OCI-LY3 (cell line): Measurements from ENCODE around the gene PTHLH.

Experiments
- H2AFZ ChIP-seq: fragments of 200-600, 300-600 bp; shearing (Covaris generic); 2 replicates; pipeline ENCODE4 v1.6.0; 2014; ENCODE audit warnings: antibody characterized with exemption, low read depth, low read length
- H3K27ac ChIP-seq: fragments of 200-600, 300-600 bp; sonication (generic); 2 replicates; pipeline ENCODE4 v1.5.1; 2014; ENCODE audit warnings: mild to moderate bottlenecking, low read length, moderate library complexity, mixed read lengths
- H3K27me3 ChIP-seq: fragments of 200-600, 300-600 bp; sonication (generic); 2 replicates; pipeline ENCODE4 v1.6.1; 2014; ENCODE audit warnings: low read depth, low read length, mixed read lengths
- H3K36me3 ChIP-seq: fragments of 200-600, 300-600 bp; sonication (generic); replicated peaks from 2 replicates; pipeline ENCODE3; 2014; ENCODE audit warnings: low read depth, low read length, mixed read lengths
- H3K4me1 ChIP-seq: fragments of 300-600, 200-600 bp; sonication (generic); 2 replicates; pipeline ENCODE4 v1.6.1; 2014; ENCODE audit warnings: low read length, mixed read lengths
- H3K4me2 ChIP-seq: fragments of 200-600, 300-600 bp; sonication (generic); 2 replicates; pipeline ENCODE4 v1.6.1; 2014; ENCODE audit warnings: low read length, mixed read lengths
- H3K4me3 ChIP-seq: fragments of 300-600, 200-600 bp; sonication (generic); 2 replicates; pipeline ENCODE4 v1.5.1; 2014; ENCODE audit warnings: antibody characterized with exemption, mild to moderate bottlenecking, low read length, moderate library complexity
- H3K79me2 ChIP-seq: fragments of 300-600, 200-600 bp; shearing (Covaris generic); 2 replicates; pipeline ENCODE4 v1.6.1; 2014; ENCODE audit warnings: mild to moderate bottlenecking, low read length, mixed read lengths
- H3K9ac ChIP-seq: fragments of 300-600, 200-600 bp; shearing (Covaris generic); 2 replicates; pipeline ENCODE4 v1.6.0; 2014; ENCODE audit warnings: mild to moderate bottlenecking, low read length, moderate library complexity
- H3K9me3 ChIP-seq: fragments of 200-600, 300-600 bp; shearing (Covaris generic); 2 replicates; pipeline ENCODE4 v1.6.1; 2014; ENCODE audit warnings: low read length, mixed read lengths; ENCODE audit not compliant: insufficient read depth
- H4K20me1 ChIP-seq: fragments of 200-600, 300-600 bp; sonication (generic); 2 replicates; pipeline ENCODE4 v1.6.1; 2016; ENCODE audit warnings: low read length, mixed read lengths; ENCODE audit not compliant: insufficient read depth
- EZH2phosphoT487 ChIP-seq: fragments of 200-600 bp; shearing (Covaris generic); IDR thresholded peaks from 2 replicates; pipeline ENCODE4 v1.6.1; 2018; ENCODE audit warnings: antibody characterized with exemption, mixed run types, low read depth
- TF ChIP-seq, protein P1 (sequence below): fragments of 200-600, 300-600 bp; sonication (generic); IDR thresholded peaks from 2 replicates; pipeline ENCODE4 v1.5.1; 2014; ENCODE audit warnings: antibody characterized with exemption, low read length, low read depth

Gene PTHLH

DNA sequence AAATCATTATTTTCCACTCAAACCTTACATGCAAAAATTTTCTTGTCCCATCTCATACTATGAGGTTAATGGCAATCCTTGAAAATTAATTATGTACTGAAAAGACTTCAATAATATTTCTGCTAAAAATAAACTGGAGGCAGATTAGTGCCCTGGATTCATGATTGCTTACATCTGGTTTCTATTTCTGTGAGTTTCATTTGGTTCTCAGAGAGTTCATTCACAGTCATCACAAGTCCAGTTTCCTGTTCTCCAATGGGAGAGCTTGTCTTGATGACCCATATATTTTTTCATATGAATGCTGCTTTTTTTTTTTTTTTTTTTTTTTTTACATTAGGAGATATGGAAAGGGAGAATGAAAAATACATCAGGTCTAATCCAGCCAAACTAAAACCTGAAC lies 6.6 kb upstream of the PTHLH start:
- no peaks in the 10 kb centered on the region for H3K9me3 ChIP-seq
- no peaks in the 10 kb centered on the region for H3K27me3 ChIP-seq
- H3K4me2 ChIP-seq: no peak overlapping the region
- H3K79me2 ChIP-seq: no peaks in the 10 kb centered on the region
- H3K9ac ChIP-seq: no peak overlapping the region
- H3K4me1 ChIP-seq: no peaks in the 10 kb centered on the region
- H3K36me3 ChIP-seq: no peaks in the 10 kb centered on the region
- H2AFZ ChIP-seq: no peak overlapping the region
- TF ChIP-seq, protein P1, sequence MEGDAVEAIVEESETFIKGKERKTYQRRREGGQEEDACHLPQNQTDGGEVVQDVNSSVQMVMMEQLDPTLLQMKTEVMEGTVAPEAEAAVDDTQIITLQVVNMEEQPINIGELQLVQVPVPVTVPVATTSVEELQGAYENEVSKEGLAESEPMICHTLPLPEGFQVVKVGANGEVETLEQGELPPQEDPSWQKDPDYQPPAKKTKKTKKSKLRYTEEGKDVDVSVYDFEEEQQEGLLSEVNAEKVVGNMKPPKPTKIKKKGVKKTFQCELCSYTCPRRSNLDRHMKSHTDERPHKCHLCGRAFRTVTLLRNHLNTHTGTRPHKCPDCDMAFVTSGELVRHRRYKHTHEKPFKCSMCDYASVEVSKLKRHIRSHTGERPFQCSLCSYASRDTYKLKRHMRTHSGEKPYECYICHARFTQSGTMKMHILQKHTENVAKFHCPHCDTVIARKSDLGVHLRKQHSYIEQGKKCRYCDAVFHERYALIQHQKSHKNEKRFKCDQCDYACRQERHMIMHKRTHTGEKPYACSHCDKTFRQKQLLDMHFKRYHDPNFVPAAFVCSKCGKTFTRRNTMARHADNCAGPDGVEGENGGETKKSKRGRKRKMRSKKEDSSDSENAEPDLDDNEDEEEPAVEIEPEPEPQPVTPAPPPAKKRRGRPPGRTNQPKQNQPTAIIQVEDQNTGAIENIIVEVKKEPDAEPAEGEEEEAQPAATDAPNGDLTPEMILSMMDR: no peak
- no peak for TF ChIP-seq EZH2phosphoT487
- H3K27ac ChIP-seq: no peak overlapping the region
- H3K4me3 ChIP-seq: no peak overlapping the region
- H4K20me1 ChIP-seq: no peaks in the 10 kb centered on the region

DNA sequence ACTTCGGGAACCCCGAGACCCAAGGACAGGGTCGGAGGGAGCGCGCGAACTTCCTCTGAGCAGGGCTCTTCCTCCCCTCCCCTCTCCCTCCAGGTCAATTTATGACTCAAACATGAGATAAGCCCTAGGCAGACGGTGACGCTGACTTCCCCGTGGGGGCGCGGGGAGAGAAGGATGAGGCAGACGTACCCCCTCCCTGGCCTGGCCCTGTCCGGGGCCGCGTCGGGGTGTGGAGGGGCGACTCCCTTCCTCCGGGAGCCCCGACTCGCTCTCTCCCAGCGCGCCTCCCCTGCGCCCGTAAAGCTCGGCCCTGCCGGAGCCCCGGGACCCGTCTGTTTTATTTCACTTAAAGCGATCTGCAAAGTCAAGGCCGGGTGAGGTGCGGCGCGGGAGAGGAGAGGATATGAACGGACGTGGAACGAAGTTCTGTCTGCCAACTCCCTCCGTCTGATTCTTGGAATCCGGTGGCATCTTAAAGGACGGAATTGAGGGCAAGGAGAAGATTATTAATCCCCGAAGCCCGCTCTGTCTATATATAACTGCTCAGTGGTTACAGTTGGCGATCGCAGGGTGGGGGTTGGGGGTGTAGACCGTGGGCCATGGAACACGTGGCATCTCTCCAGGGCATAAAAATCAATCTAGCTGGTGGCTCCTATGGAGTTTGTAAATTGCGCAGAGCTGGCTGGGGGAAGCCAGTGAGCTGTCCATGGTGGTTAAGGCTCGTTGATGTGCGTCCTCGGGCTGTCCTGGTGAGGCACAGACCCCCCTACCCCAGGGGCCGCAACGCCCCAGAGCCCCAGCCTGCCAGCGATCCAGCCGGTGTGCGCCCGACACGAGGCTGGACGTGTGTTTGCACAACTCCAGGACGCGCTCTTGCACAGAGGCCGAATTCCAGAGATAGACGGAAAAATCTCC lies 2.9 kb upstream of the PTHLH start:
- Histone ChIP-seq H3K36me3 (no peaks in the 10 kb centered on the region), H3K9me3 (no peaks in the 10 kb centered on the region), H4K20me1 (no peaks in the 10 kb centered on the region), H3K27ac (no peak overlapping the region), H3K4me3 (no peak overlapping the region), H3K27me3 (0 out of 2 replicates have a peak, but pooled peaks cover 2% of the 10 kb centered on the region), H3K4me1 (no peaks in the 10 kb centered on the region), H3K4me2 (no peak overlapping the region), H3K9ac (no peak overlapping the region), H3K79me2 (no peaks in the 10 kb centered on the region), H2AFZ (no peak overlapping the region)
- TF ChIP-seq, protein P1: no peak
- no peak for TF ChIP-seq EZH2phosphoT487

DNA sequence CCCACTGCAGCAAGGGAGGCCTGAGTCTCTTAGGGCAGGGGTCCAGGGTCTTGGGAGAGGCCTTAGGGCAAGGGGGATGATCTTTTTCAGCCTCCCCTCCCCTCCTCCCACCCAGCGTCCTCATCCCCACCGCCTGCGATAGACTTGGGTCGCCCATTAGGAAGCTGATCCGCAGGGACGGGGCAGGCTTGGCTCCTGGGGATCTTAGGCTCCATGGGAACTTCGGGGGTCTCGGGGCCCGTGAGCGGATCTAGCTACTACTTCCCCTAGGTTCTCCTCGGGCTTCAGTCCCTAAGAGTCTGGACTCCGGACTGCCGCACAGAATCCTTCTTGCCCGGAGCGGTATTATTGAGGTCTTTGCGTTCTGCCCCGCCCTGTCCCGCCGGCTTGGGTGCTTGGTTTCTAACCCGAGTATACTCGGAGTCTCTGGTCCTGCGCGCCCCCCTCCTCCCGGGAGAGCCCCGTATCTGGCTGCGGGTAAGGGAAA lies 2.2 kb upstream of the PTHLH start:
- no peaks in the 10 kb centered on the region for H3K36me3 ChIP-seq
- H4K20me1 ChIP-seq: no peaks in the 10 kb centered on the region
- H2AFZ ChIP-seq: no peak overlapping the region
- no peak overlapping the region for H3K4me3 ChIP-seq
- H3K4me2 ChIP-seq: no peak overlapping the region
- no peak overlapping the region for H3K9ac ChIP-seq
- H3K27ac ChIP-seq: no peak overlapping the region
- H3K9me3 ChIP-seq: no peaks in the 10 kb centered on the region
- TF ChIP-seq, protein P1: no peak
- no peak for TF ChIP-seq EZH2phosphoT487
- no peaks in the 10 kb centered on the region for H3K4me1 ChIP-seq
- H3K27me3 ChIP-seq: 0 out of 2 replicates have a peak, but pooled peaks cover 2% of the 10 kb centered on the region
- H3K79me2 ChIP-seq: no peaks in the 10 kb centered on the region

DNA sequence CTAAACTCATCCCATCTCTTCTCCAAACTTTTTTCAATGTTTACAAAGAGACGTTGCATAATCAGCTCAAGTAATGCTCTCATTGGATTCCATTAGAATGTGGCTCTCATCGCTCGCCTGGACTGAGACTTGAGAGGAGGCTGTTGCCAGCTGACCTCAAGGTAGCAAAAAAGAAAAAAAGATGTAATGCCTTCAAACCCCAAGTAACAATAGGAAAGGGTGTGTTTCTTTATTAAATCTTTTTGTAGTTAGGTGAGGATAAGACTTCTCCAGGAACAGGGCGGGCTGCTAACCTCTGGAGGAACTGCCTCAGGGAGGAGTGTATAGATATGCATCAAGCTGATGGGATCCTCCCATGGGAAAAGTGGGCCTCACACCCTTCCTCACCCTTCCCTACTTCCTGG lies 956 bp upstream of the PTHLH start:
- Histone ChIP-seq H3K79me2 (no peaks in the 10 kb centered on the region), H3K4me3 (no peak overlapping the region), H4K20me1 (no peaks in the 10 kb centered on the region), H2AFZ (no peak overlapping the region), H3K9me3 (no peaks in the 10 kb centered on the region), H3K27me3 (0 out of 2 replicates have a peak, but pooled peaks cover 2% of the 10 kb centered on the region), H3K27ac (no peak overlapping the region), H3K4me1 (0 out of 2 replicates have a peak, but pooled peaks cover 4% of the 10 kb centered on the region), H3K9ac (no peak overlapping the region), H3K36me3 (no peaks in the 10 kb centered on the region), H3K4me2 (no peak overlapping the region)
- no peak for TF ChIP-seq EZH2phosphoT487
- TF ChIP-seq, protein P1: no peak
